CD4-positive, alpha-beta T cell (primary cell): ENCODE results near the gene TBCD. TPM values are rescaled to one million over a fixed set of nuclear protein-coding genes. Genes with fewer than 3 reads are reported as not detected.

Source experiments
- ATAC-seq: fragments of 200-7000 bp; cut with Tn5 transposase; one replicate; pipeline ENCODE4 v1.10.0; 2022; ENCODE audit warnings: mild to moderate bottlenecking; ENCODE audit not compliant: poor library complexity
- CTCF ChIA-PET: fragments of 350-600 bp; sonication (Branson Sonifier 250); formaldehyde crosslinking; loops from one replicate; lab custom pipeline; 2021; ENCODE audit warnings: antibody characterized with exemption, inconsistent platforms; lab: Charles Lee
- POLR2A ChIA-PET: fragments of 350-600 bp; sonication (Branson Sonifier 250); formaldehyde crosslinking; loops from one replicate; lab custom pipeline; 2021; ENCODE audit warnings: antibody characterized with exemption, inconsistent platforms; lab: Charles Lee
- DNase-seq, 14 experiments: peaks; one replicate each; pipeline ENCODE4 v3.0.0-alpha.2; 2013 to 2020; ENCODE audit warnings: mixed read lengths in 2 of 14
- H3K27ac ChIP-seq, 2 donors: one replicate each; pipeline versions ENCODE4 v1.5.1 to v1.7.0; 2013; ENCODE audit warnings: low read length in 2 of 2, low read depth in 1 of 2, mild to moderate bottlenecking in 1 of 2
- H3K27me3 ChIP-seq, 2 experiments: 1 replicate in 1 of 2; 2 replicates in 1 of 2; pipeline versions ENCODE4 v1.6.1 to v1.7.0; 2013; ENCODE audit warnings: low read length in 2 of 2, control low read depth in 1 of 2, mild to moderate bottlenecking in 1 of 2, moderate library complexity in 1 of 2; ENCODE audit not compliant: insufficient read depth in 2 of 2, control insufficient read depth in 1 of 2
- H3K36me3 ChIP-seq: one replicate; pipeline ENCODE4 v1.6.1; 2013; ENCODE audit warnings: low read length, control low read depth; ENCODE audit not compliant: insufficient read depth
- H3K4me1 ChIP-seq: one replicate; pipeline ENCODE4 v1.6.1; 2013; ENCODE audit warnings: low read length, control low read depth; ENCODE audit not compliant: insufficient read depth
- H3K4me3 ChIP-seq: one replicate; pipeline ENCODE4 v1.5.1; 2013; ENCODE audit warnings: mild to moderate bottlenecking, low read length, moderate library complexity
- H3K9me3 ChIP-seq, 2 experiments: 1 replicate in 1 of 2; 2 replicates in 1 of 2; pipeline versions ENCODE4 v1.6.1 to v1.7.0; 2013; ENCODE audit warnings: low read length in 2 of 2, mild to moderate bottlenecking in 2 of 2, control low read depth in 1 of 2, moderate library complexity in 1 of 2; ENCODE audit not compliant: control insufficient read depth in 1 of 2, insufficient read depth in 1 of 2
- H3K27ac Mint-ChIP-seq: one replicate; pipeline ENCODE4 v1.8.0; 2020; ENCODE audit warnings: mixed read lengths
- H3K27me3 Mint-ChIP-seq: one replicate; pipeline ENCODE4 v1.8.0; 2021; ENCODE audit warnings: mixed read lengths
- H3K36me3 Mint-ChIP-seq: one replicate; pipeline ENCODE4 v1.8.0; 2021; ENCODE audit warnings: low read depth, mixed read lengths
- H3K4me1 Mint-ChIP-seq: one replicate; pipeline ENCODE4 v1.8.0; 2021; ENCODE audit warnings: low read depth, mixed read lengths
- H3K4me3 Mint-ChIP-seq: one replicate; pipeline ENCODE4 v1.8.0; 2020; ENCODE audit warnings: mild to moderate bottlenecking, mixed read lengths
- H3K9me3 Mint-ChIP-seq: one replicate; pipeline ENCODE4 v1.8.0; 2020; ENCODE audit warnings: mixed read lengths
- intact Hi-C, 2 experiments: fragments of 100-400 bp; cut with DNase I in 1 of 2; cut with micrococcal nuclease in 1 of 2; formaldehyde crosslinking; loops; one replicate each; pipeline versions ENCODE4 v1.15.1 to v1.9.0; 2023 to 2025; cut with DNase I, micrococcal nuclease
- total RNA-seq, 174 experiments: library from RNA in 2 of 174; stranded (reverse) in 2 of 174; gene quantifications; one replicate each; pipeline ENCODE4 v1.2.3 and lab custom pipeline; 2021 to 2026
- TF ChIP-seq, protein P1 (sequence below): fragments of 200-600 bp; IDR thresholded peaks from one replicate; pipeline ENCODE4 v1.8.0; 2022; ENCODE audit warnings: antibody characterized with exemption, mild to moderate bottlenecking

Gene TBCD
- total RNA-seq, 2 experiments from 2014 or later: 74.6 to 80.3 TPM

DNA sequence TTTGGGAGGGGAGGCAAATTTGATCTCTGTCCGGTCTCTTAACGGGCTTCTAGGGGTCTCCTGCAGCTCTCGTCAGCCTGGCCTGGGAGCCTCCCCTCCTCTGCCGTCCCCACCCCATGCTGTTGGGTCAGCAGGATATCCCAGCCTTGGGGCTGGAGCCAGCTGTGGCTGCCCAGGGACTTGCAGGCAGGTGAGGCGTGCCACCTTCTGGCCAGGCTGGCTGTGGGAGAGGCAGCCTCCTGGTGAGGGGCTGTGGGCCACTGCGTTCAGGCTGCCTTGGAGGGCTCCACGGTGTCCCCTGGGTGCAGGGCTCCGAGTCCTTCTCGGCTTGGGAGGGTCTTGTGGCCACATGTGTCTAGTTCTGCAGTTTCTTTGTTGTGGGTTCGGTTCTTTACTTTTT lies 34.6 kb downstream of the TBCD start:
- H3K9me3 Mint-ChIP-seq: no peaks in the 10 kb centered on the region
- no peak overlapping the region for H3K27ac Mint-ChIP-seq
- ChIA-PET POLR2A (no interaction called here), CTCF (no interaction called here)
- no peaks in the 10 kb centered on the region for H3K27me3 Mint-ChIP-seq
- H3K36me3 ChIP-seq: peaks cover 15% of the 10 kb centered on the region
- peaks cover 13% of the 10 kb centered on the region for H3K4me1 ChIP-seq
- H3K4me1 Mint-ChIP-seq: peaks cover 17% of the 10 kb centered on the region
- H3K27me3 ChIP-seq: no peaks in the 10 kb centered on the region
- TF ChIP-seq, protein P1, sequence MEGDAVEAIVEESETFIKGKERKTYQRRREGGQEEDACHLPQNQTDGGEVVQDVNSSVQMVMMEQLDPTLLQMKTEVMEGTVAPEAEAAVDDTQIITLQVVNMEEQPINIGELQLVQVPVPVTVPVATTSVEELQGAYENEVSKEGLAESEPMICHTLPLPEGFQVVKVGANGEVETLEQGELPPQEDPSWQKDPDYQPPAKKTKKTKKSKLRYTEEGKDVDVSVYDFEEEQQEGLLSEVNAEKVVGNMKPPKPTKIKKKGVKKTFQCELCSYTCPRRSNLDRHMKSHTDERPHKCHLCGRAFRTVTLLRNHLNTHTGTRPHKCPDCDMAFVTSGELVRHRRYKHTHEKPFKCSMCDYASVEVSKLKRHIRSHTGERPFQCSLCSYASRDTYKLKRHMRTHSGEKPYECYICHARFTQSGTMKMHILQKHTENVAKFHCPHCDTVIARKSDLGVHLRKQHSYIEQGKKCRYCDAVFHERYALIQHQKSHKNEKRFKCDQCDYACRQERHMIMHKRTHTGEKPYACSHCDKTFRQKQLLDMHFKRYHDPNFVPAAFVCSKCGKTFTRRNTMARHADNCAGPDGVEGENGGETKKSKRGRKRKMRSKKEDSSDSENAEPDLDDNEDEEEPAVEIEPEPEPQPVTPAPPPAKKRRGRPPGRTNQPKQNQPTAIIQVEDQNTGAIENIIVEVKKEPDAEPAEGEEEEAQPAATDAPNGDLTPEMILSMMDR: no peak
- no peak for DNase-seq
- H3K4me3 ChIP-seq: no peak overlapping the region
- intact Hi-C loops: loop anchor here in 1 of 2 experiments (10.0 kb wide), 2 partner anchors 208 to 258 kb away; no protein-coding TSS in a partner anchor
- ATAC-seq: no peak
- H3K4me3 Mint-ChIP-seq: no peak overlapping the region
- H3K36me3 Mint-ChIP-seq: peaks cover 11% of the 10 kb centered on the region
- no peak overlapping the region for H3K27ac ChIP-seq
- H3K9me3 ChIP-seq: no peaks in the 10 kb centered on the region

DNA sequence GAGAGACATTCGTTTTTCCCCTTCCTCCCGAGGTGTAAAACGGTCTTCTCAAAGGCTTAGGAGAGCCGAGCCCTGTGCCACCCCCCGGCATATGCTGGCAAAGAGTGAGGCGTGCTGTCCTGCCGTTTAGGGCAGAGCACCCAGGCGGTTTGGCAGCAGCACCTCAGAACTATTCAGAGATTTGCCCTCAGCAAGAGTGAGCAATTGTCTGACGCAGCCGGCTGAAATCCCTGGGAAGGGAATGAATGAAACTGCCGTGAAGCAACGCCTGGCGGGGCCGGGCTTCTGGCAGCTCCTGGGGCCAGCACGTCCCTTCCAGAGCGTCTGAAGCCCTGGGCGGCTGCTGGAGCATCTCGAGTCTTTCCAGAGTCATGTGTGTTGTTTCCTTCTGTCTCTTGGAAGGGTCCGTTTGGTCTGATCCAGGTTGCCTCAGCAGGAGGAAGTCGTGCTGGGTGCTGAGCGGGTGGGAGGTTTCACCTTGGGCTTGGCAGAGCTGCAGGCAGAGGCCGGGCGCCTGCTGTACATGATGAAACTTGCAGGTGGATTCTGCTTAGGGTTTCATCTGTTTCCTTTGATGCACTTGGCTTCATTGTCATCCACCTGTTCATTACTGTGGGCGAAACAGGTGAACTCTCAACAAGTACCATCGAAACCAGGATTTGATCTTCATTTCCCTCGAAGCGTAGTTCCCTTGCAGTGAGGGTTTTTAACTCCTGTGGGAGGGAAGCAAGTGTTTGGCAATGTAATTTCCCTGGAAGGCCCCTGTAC lies 35.4 kb downstream of the TBCD start:
- DNase-seq: no peak
- Histone ChIP-seq H3K9me3 (no peaks in the 10 kb centered on the region), H3K27ac (no peak overlapping the region), H3K36me3 (peaks cover 15% of the 10 kb centered on the region), H3K27me3 (no peaks in the 10 kb centered on the region), H3K4me1 (peaks cover 5% of the 10 kb centered on the region), H3K4me3 (no peak overlapping the region)
- ChIA-PET CTCF (no interaction called here), POLR2A (no interaction called here)
- H3K4me1 Mint-ChIP-seq: peaks cover 11% of the 10 kb centered on the region
- TF ChIP-seq, protein P1: no peak
- intact Hi-C loops: loop anchor here in 1 of 2 experiments (10.0 kb wide), 2 partner anchors 208 to 258 kb away; no protein-coding TSS in a partner anchor
- no peak overlapping the region for H3K4me3 Mint-ChIP-seq
- no peak overlapping the region for H3K27ac Mint-ChIP-seq
- H3K27me3 Mint-ChIP-seq: no peaks in the 10 kb centered on the region
- H3K9me3 Mint-ChIP-seq: no peaks in the 10 kb centered on the region
- H3K36me3 Mint-ChIP-seq: peaks cover 5% of the 10 kb centered on the region
- ATAC-seq: no peak

DNA sequence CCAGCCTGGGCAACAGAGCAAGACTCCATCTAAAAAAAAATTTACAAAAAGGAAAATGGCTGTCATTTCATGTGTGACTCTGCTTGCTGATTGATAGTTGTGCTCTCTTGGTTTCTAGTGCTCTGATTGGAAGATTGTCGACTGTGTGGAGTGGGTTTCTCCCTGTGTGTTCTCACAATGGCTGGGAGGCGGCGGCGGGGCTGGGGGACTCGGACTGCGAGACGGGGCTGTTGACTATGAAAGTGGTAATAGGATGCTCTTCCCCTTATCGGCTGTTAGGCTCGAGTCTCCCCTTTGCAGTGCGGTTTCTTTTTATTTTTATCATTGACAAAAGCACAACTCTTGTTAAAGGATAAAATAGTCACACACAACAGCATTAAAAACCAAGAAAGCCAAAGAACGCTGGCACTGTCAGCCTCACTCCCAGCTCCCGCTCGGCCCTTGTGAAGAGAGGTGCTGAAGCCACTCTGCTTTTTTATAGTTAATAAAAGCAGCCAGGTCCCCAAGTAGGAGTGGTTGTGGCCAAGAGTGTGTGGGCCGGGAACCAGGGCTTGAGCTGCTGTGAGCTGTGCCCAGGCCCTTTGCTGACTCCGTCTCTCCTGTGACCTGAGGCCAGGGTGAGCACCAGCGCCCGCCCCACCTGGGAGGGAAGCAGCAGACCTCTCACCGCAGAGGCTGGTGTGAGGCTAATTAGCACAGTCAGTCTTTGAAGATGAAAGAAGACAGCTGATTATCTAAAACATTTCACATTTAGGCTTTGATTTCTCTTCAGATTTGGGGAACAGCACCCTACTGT lies 36.5 kb downstream of the TBCD start:
- intact Hi-C loops: loop anchor here in 1 of 2 experiments (10.0 kb wide), 2 partner anchors 206 to 256 kb away; no protein-coding TSS in a partner anchor
- H3K4me3 Mint-ChIP-seq: no peak overlapping the region
- CTCF ChIA-PET: no interaction called here

More for the DNA sequence above, 36.5 kb downstream of the TBCD start:
- no peak for DNase-seq
- no peaks in the 10 kb centered on the region for H3K4me1 ChIP-seq
- H3K9me3 ChIP-seq: no peaks in the 10 kb centered on the region
- no peak overlapping the region for H3K4me3 ChIP-seq
- Mint-ChIP-seq H3K36me3 (peaks cover 8% of the 10 kb centered on the region), H3K9me3 (no peaks in the 10 kb centered on the region), H3K27ac (no peak overlapping the region), H3K27me3 (no peaks in the 10 kb centered on the region), H3K4me1 (peaks cover 5% of the 10 kb centered on the region)
- ATAC-seq: no peak
- peaks cover 9% of the 10 kb centered on the region for H3K36me3 ChIP-seq
- H3K27me3 ChIP-seq: no peaks in the 10 kb centered on the region
- H3K27ac ChIP-seq: no peak overlapping the region
- TF ChIP-seq, protein P1: no peak
- POLR2A ChIA-PET: no interaction called here
